Measurements from ENCODE around the gene MOB2. TPM values are rescaled to one million over a fixed set of nuclear protein-coding genes. Genes with fewer than 3 reads are reported as not detected.

MOB2 gene
- 10 to 100 TPM; 24.5 to 26.7 TPM for total RNA-seq

GRCh38 chr11:1486054-1486825, at the start of gene MOB2:
TSS of gene MOB2 (minus strand) at chr11:1486779. CDS start at chr11:1486556, 223 bp downstream.
- no peaks in the 10 kb centered on the region for H3K9me3 Mint-ChIP-seq
- H3K4me3 Mint-ChIP-seq, result peak within 1 kb of the TSS; percentile 35
- no peaks in the 10 kb centered on the region for H3K27me3 Mint-ChIP-seq
- H3K36me3 Mint-ChIP-seq (ENCODE audit: low read depth), result no peaks in the 10 kb centered on the region
- peak within 1 kb of the TSS; percentile 80 for H3K27ac Mint-ChIP-seq
- peak; percentile 73 for ATAC-seq (replicated peaks)
- peaks cover 7% of the 10 kb centered on the region for H3K4me1 Mint-ChIP-seq

GRCh38 chr11:1534682-1535081, 48.1 kb upstream of the MOB2 start:
- no peaks in the 10 kb centered on the region for H3K27me3 Mint-ChIP-seq
- H3K4me3 Mint-ChIP-seq, result no peak overlapping the region
- H3K4me1 Mint-ChIP-seq, result peaks cover 21% of the 10 kb centered on the region
- peak overlapping the region; percentile 49 for H3K27ac Mint-ChIP-seq
- peaks cover 8% of the 10 kb centered on the region for H3K36me3 Mint-ChIP-seq (ENCODE audit: low read depth)
- H3K9me3 Mint-ChIP-seq, result no peaks in the 10 kb centered on the region
- ATAC-seq (replicated peaks), result no peak

GRCh38 chr11:1534171-1534570, 47.6 kb upstream of the MOB2 start:
- peaks cover 21% of the 10 kb centered on the region for H3K4me1 Mint-ChIP-seq
- peak overlapping the region; percentile 49 for H3K27ac Mint-ChIP-seq
- H3K36me3 Mint-ChIP-seq (ENCODE audit: low read depth), result peaks cover 8% of the 10 kb centered on the region
- no peak overlapping the region for H3K4me3 Mint-ChIP-seq
- no peaks in the 10 kb centered on the region for H3K9me3 Mint-ChIP-seq
- ATAC-seq (replicated peaks), result no peak
- H3K27me3 Mint-ChIP-seq, result no peaks in the 10 kb centered on the region

- H3K27me3 Mint-ChIP-seq, result no peaks in the 10 kb centered on the region
Measured at GRCh38 chr11:1533342-1533725, 46.8 kb upstream of the MOB2 start.

GRCh38 chr11:1532606-1533341, 46.2 kb upstream of the MOB2 start:
- H3K27ac Mint-ChIP-seq, result no peak overlapping the region
- H3K4me3 Mint-ChIP-seq, result no peak overlapping the region

More at GRCh38 chr11:1533342-1533725, 46.8 kb upstream of the MOB2 start:
- H3K27ac Mint-ChIP-seq, result no peak overlapping the region
- H3K9me3 Mint-ChIP-seq, result no peaks in the 10 kb centered on the region
- H3K4me1 Mint-ChIP-seq, result peaks cover 21% of the 10 kb centered on the region
- H3K36me3 Mint-ChIP-seq (ENCODE audit: low read depth), result peaks cover 8% of the 10 kb centered on the region
- H3K4me3 Mint-ChIP-seq, result no peak overlapping the region
- ATAC-seq (replicated peaks), result no peak

GRCh38 chr11:1532014-1532586, 45.5 kb upstream of the MOB2 start:
- H3K27me3 Mint-ChIP-seq, result no peaks in the 10 kb centered on the region
- peak; percentile 32 for ATAC-seq (replicated peaks)
- no peak overlapping the region for H3K4me3 Mint-ChIP-seq
- H3K36me3 Mint-ChIP-seq (ENCODE audit: low read depth), result peaks cover 8% of the 10 kb centered on the region
- H3K9me3 Mint-ChIP-seq, result no peaks in the 10 kb centered on the region
- H3K27ac Mint-ChIP-seq, result peak overlapping the region; percentile 89
- H3K4me1 Mint-ChIP-seq, result peaks cover 21% of the 10 kb centered on the region

More at GRCh38 chr11:1532606-1533341, 46.2 kb upstream of the MOB2 start:
- H3K9me3 Mint-ChIP-seq, result no peaks in the 10 kb centered on the region
- H3K36me3 Mint-ChIP-seq (ENCODE audit: low read depth), result peaks cover 8% of the 10 kb centered on the region
- peaks cover 21% of the 10 kb centered on the region for H3K4me1 Mint-ChIP-seq
- H3K27me3 Mint-ChIP-seq, result no peaks in the 10 kb centered on the region
- no peak for ATAC-seq (replicated peaks)

GRCh38 chr11:1531449-1532013, 45.0 kb upstream of the MOB2 start:
- Mint-ChIP-seq H3K27me3 (no peaks in the 10 kb centered on the region), H3K27ac (peak overlapping the region; percentile 89), H3K36me3 (ENCODE audit: low read depth) (peaks cover 8% of the 10 kb centered on the region), H3K4me3 (no peak overlapping the region), H3K4me1 (peaks cover 21% of the 10 kb centered on the region), H3K9me3 (no peaks in the 10 kb centered on the region)
- ATAC-seq (replicated peaks), result no peak

GRCh38 chr11:1530686-1531448, 44.3 kb upstream of the MOB2 start:
- H3K4me1 Mint-ChIP-seq, result peaks cover 17% of the 10 kb centered on the region
- no peak overlapping the region for H3K4me3 Mint-ChIP-seq
- peak; percentile 59 for ATAC-seq (replicated peaks)
- peaks cover 8% of the 10 kb centered on the region for H3K36me3 Mint-ChIP-seq (ENCODE audit: low read depth)
- H3K9me3 Mint-ChIP-seq, result no peaks in the 10 kb centered on the region
- no peaks in the 10 kb centered on the region for H3K27me3 Mint-ChIP-seq
- H3K27ac Mint-ChIP-seq, result peak overlapping the region; percentile 89

GRCh38 chr11:1529774-1530173, 43.2 kb upstream of the MOB2 start:
- peaks cover 10% of the 10 kb centered on the region for H3K4me1 Mint-ChIP-seq
- no peaks in the 10 kb centered on the region for H3K9me3 Mint-ChIP-seq
- H3K27ac Mint-ChIP-seq, result no peak overlapping the region
- H3K36me3 Mint-ChIP-seq (ENCODE audit: low read depth), result peaks cover 3% of the 10 kb centered on the region
- H3K4me3 Mint-ChIP-seq, result no peak overlapping the region
- no peaks in the 10 kb centered on the region for H3K27me3 Mint-ChIP-seq
- ATAC-seq (replicated peaks), result no peak

- H3K27ac Mint-ChIP-seq, result no peak overlapping the region
- no peak overlapping the region for H3K4me3 Mint-ChIP-seq
- no peaks in the 10 kb centered on the region for H3K27me3 Mint-ChIP-seq
- H3K4me1 Mint-ChIP-seq, result peaks cover 9% of the 10 kb centered on the region
- no peak for ATAC-seq (replicated peaks)
- H3K36me3 Mint-ChIP-seq (ENCODE audit: low read depth), result no peaks in the 10 kb centered on the region
- no peaks in the 10 kb centered on the region for H3K9me3 Mint-ChIP-seq
Measured at GRCh38 chr11:1529286-1529685, 42.7 kb upstream of the MOB2 start.

- H3K4me1 Mint-ChIP-seq, result peaks cover 9% of the 10 kb centered on the region
- no peaks in the 10 kb centered on the region for H3K27me3 Mint-ChIP-seq
- no peaks in the 10 kb centered on the region for H3K36me3 Mint-ChIP-seq (ENCODE audit: low read depth)
- H3K4me3 Mint-ChIP-seq, result no peak overlapping the region
- H3K27ac Mint-ChIP-seq, result peak overlapping the region; percentile 46
- no peaks in the 10 kb centered on the region for H3K9me3 Mint-ChIP-seq
- no peak for ATAC-seq (replicated peaks)
Measured at GRCh38 chr11:1528710-1529109, 42.1 kb upstream of the MOB2 start.

GRCh38 chr11:1526785-1527184, 40.2 kb upstream of the MOB2 start:
- H3K4me3 Mint-ChIP-seq, result no peak overlapping the region
- no peak overlapping the region for H3K27ac Mint-ChIP-seq
- peaks cover 6% of the 10 kb centered on the region for H3K4me1 Mint-ChIP-seq
- no peak for ATAC-seq (replicated peaks)
- no peaks in the 10 kb centered on the region for H3K9me3 Mint-ChIP-seq
- no peaks in the 10 kb centered on the region for H3K36me3 Mint-ChIP-seq (ENCODE audit: low read depth)
- H3K27me3 Mint-ChIP-seq, result no peaks in the 10 kb centered on the region

- no peaks in the 10 kb centered on the region for H3K9me3 Mint-ChIP-seq
- no peaks in the 10 kb centered on the region for H3K4me1 Mint-ChIP-seq
- H3K27me3 Mint-ChIP-seq, result no peaks in the 10 kb centered on the region
- no peak for ATAC-seq (replicated peaks)
- H3K4me3 Mint-ChIP-seq, result no peak overlapping the region
- no peaks in the 10 kb centered on the region for H3K36me3 Mint-ChIP-seq (ENCODE audit: low read depth)
- peak overlapping the region; percentile 59 for H3K27ac Mint-ChIP-seq
Measured at GRCh38 chr11:1523779-1524178, 37.2 kb upstream of the MOB2 start.

- Mint-ChIP-seq H3K9me3 (no peaks in the 10 kb centered on the region), H3K4me1 (no peaks in the 10 kb centered on the region), H3K4me3 (no peak overlapping the region), H3K27ac (peak overlapping the region; percentile 59), H3K36me3 (ENCODE audit: low read depth) (no peaks in the 10 kb centered on the region), H3K27me3 (no peaks in the 10 kb centered on the region)
- ATAC-seq (replicated peaks), result no peak
Measured at GRCh38 chr11:1523077-1523476, 36.5 kb upstream of the MOB2 start.

Measured in activated T-helper 17 cell treated with anti-CD3 and anti-CD28 coated beads, Interleukin-2, amount 50 U/mL, for 72 hours (primary cell).